WI38 (cell line): ENCODE measurements around the gene SLC6A12.

Experiments used
- H3K4me3 ChIP-seq: 2 replicates; pipeline ENCODE4 v1.5.1; 2011; ENCODE audit warnings: low read depth, mild to moderate bottlenecking, control low read depth, low read length
- CTCF ChIP-seq: IDR thresholded peaks from 2 replicates; pipeline ENCODE4 v1.5.1; 2012; ENCODE audit warnings: low read depth, mild to moderate bottlenecking, control low read depth, low read length

SLC6A12 gene

GRCh38 chr12:214003-214741 lies at the start of gene SLC6A12:
SLC6A12 (minus strand) TSS chr12:214157; CDS start chr12:209986, 4,171 bp downstream.
- no peak for TF ChIP-seq CTCF
- no peak within 1 kb of the TSS for H3K4me3 ChIP-seq

- TF ChIP-seq CTCF = no peak
- H3K4me3 ChIP-seq = no peak overlapping the region
Measured at GRCh38 chr12:263574-263973, 49.6 kb upstream of the SLC6A12 start.

GRCh38 chr12:262817-263216 lies 48.9 kb upstream of the SLC6A12 start, which contains the start of gene SLC6A13:
SLC6A13 (minus strand) TSS chr12:262836; CDS start chr12:260052, 2,784 bp downstream.
- H3K4me3 ChIP-seq = no peak within 1 kb of the TSS
- TF ChIP-seq CTCF = no peak

GRCh38 chr12:262113-262512 lies 48.2 kb upstream of the SLC6A12 start:
- H3K4me3 ChIP-seq = no peak overlapping the region
- TF ChIP-seq CTCF = no peak

- H3K4me3 ChIP-seq = no peak overlapping the region
- no peak for TF ChIP-seq CTCF
Measured at GRCh38 chr12:257521-258321, 43.8 kb upstream of the SLC6A12 start.

GRCh38 chr12:256958-257357 lies 43.0 kb upstream of the SLC6A12 start:
- no peak overlapping the region for H3K4me3 ChIP-seq
- no peak for TF ChIP-seq CTCF

GRCh38 chr12:256225-256624 lies 42.3 kb upstream of the SLC6A12 start:
- TF ChIP-seq CTCF = no peak
- no peak overlapping the region for H3K4me3 ChIP-seq
